Thyroid gland (tissue), 4 donors: Measurements from ENCODE around the gene FALEC. TPM values are rescaled to one million over a fixed set of nuclear protein-coding genes. Genes with fewer than 3 reads are reported as not detected.
"Not testable (repeated sequence)": the region's sequence is repeated elsewhere in the genome, so short reads cannot be mapped to it uniquely, and the experiment has no call there.

Source experiments
- DNase-seq, 2 donors: peaks; one replicate each; pipeline ENCODE4 v3.0.0-alpha.2; 2019
- H3K27ac ChIP-seq, 3 donors: fragments of 200-600 bp; sonication (generic); 1 replicate in 2 of 3; 2 replicates in 1 of 3; pipeline ENCODE4 v1.5.1; 2016 to 2019; ENCODE audit warnings: mild to moderate bottlenecking in 1 of 3, moderate library complexity in 1 of 3
- H3K27me3 ChIP-seq: fragments of 200-600 bp; sonication (generic); one replicate; pipeline ENCODE4 v1.5.1; 2019
- H3K36me3 ChIP-seq, 2 donors: fragments of 200-600 bp; sonication (generic); one replicate each; pipeline ENCODE4 v1.5.1; 2016 to 2019
- H3K4me1 ChIP-seq, 2 donors: fragments of 200-600 bp; sonication (generic); one replicate each; pipeline ENCODE4 v1.5.1; 2017 to 2019
- H3K4me3 ChIP-seq, 3 donors: fragments of 200-600 bp; sonication (generic); replicated peaks in 1 of 3; 1 replicate in 2 of 3; 2 replicates in 1 of 3; pipeline ENCODE4 v1.5.1; 2016; ENCODE audit warnings: mild to moderate bottlenecking in 1 of 3
- H3K9me3 ChIP-seq: fragments of 200-600 bp; sonication (generic); one replicate; pipeline ENCODE4 v1.5.1; 2017
- POLR2A ChIP-seq, 2 donors: fragments of 450-650 bp; IDR thresholded peaks; one replicate each; pipeline ENCODE4 v1.6.1; 2017; ENCODE audit warnings: antibody characterized with exemption in 2 of 2, mild to moderate bottlenecking in 2 of 2, moderate library complexity in 1 of 2
- WGBS, 2 donors: methylation state at CpG; one replicate each; pipeline ENCODE4 v1.1.5; 2017; 5-methylcytosine and 5-hydroxymethylcytosine counted together
- intact Hi-C: fragments of 100-400 bp; cut with DNase I; formaldehyde crosslinking; loops from one replicate; pipeline ENCODE4 v1.15.1; 2023
- total RNA-seq, 4 donors: library from RNA; depleted of rRNA; stranded (reverse); fragments of >200 nt; gene quantifications; one replicate each; pipeline ENCODE4 v1.2.3, GENCODE V29; 2016
- TF ChIP-seq, protein P1 (sequence below), 6 experiments: fragments of 200-600 bp in 3 of 6; fragments of 450-650 bp in 3 of 6; sonication (generic) in 3 of 6; IDR thresholded peaks; one replicate each; pipeline ENCODE4 v1.5.1; 2016 to 2019; ENCODE audit warnings: antibody characterized with exemption in 6 of 6, mild to moderate bottlenecking in 2 of 6, inconsistent platforms in 1 of 6, moderate library complexity in 1 of 6

Gene FALEC
- total RNA-seq, 4 donors from 2014 or later = not detected

DNA sequence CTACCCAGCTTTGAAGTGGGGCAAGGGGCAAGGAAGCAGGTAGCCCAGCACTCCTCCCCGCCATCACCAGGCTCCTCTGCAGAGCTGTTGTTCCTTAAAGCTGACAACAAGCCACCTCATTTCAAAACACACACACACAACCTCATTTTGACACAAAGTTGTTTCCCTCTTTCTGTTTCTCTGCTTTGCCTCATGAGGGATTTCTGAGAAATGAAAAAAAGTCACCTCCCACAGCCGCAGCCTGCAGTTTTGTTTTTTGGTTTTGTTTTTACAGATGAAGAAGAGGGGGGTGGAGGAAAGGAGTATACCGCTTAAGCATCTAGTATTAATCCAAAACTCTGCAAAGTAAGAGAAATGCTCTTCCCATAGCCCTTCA is 51.8 kb downstream of the FALEC start:
- 10 to 15% methylated on average over 3 of the region's 3 CpGs for WGBS, 2 donors
- Histone ChIP-seq H3K9me3 (no peaks in the 10 kb centered on the region), H3K27ac (peak overlapping the region; percentile 99 to 100 (median 99)), H3K36me3 (peaks cover 0 to 4% of the 10 kb centered on the region in 2 donors), H3K4me3 (peak overlapping the region in 1 of 3 donors; percentile 28), H3K27me3 (no peaks in the 10 kb centered on the region), H3K4me1 (peaks cover 90 to 96% of the 10 kb centered on the region in 2 donors)
- TF ChIP-seq POLR2A (IDR thresholded peaks at IDR 0.05) = peak in 1 of 2 donors; percentile 68
- TF ChIP-seq, protein P1, sequence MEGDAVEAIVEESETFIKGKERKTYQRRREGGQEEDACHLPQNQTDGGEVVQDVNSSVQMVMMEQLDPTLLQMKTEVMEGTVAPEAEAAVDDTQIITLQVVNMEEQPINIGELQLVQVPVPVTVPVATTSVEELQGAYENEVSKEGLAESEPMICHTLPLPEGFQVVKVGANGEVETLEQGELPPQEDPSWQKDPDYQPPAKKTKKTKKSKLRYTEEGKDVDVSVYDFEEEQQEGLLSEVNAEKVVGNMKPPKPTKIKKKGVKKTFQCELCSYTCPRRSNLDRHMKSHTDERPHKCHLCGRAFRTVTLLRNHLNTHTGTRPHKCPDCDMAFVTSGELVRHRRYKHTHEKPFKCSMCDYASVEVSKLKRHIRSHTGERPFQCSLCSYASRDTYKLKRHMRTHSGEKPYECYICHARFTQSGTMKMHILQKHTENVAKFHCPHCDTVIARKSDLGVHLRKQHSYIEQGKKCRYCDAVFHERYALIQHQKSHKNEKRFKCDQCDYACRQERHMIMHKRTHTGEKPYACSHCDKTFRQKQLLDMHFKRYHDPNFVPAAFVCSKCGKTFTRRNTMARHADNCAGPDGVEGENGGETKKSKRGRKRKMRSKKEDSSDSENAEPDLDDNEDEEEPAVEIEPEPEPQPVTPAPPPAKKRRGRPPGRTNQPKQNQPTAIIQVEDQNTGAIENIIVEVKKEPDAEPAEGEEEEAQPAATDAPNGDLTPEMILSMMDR (IDR thresholded peaks at IDR 0.05) = no peak
- intact Hi-C loops = no loop called here
- DNase-seq = peak in 1 of 2 donors; percentile 44

DNA sequence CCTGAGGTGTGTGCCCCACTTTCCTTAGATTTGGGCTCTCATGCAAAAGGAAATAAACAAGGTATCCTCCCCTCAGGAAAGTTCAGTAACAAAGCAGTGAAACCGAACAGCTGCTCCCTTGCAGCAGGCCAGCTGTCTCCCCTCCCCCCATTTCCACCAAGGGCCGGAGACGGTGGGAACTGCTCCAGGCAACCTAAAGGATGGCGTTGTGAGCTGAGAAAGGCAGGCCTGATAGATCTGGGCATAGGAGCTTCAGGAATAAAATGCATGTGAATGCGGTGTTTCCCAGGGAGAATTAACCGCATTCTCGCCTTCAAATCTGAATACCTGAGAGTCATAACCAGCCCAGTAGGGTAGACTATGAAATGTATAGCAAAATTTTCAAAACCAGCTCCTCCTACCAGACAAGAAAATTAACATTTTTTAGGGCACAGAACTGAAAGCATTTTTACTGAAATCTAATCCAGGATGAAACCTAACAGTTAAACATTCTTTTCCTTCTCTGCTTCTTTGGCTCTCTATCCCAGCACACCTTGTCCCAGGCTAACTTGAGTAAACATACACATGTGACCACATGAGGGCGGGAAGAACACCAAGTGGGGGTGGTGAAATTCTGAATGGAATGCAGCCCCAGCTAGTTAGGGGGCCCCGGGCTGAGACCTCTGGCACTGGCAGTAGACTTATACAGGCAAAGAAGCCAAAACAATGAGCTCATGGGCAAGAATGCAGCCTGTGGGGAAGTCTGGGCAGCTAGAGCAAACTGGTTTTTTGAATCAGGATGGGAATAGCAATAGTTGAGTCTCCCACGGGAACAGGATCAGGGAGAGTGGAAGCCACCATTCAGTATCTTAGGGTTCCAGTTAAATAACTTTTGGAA is 52.4 kb downstream of the FALEC start:
- WGBS, 2 donors = 4 to 6% methylated on average over 10 of the region's 10 CpGs
- DNase-seq = peak; percentile 97 to 98
- intact Hi-C loops = no loop called here
- Histone ChIP-seq H3K36me3 (peaks cover 5 to 10% of the 10 kb centered on the region in 2 donors), H3K4me1 (peaks cover 90 to 96% of the 10 kb centered on the region in 2 donors), H3K4me3 (peak overlapping the region in 1 of 3 donors; percentile 28), H3K9me3 (no peaks in the 10 kb centered on the region), H3K27me3 (no peaks in the 10 kb centered on the region), H3K27ac (peak overlapping the region; percentile 99 to 100 (median 99))
- TF ChIP-seq, protein P1 (IDR thresholded peaks at IDR 0.05) = no peak
- TF ChIP-seq POLR2A (IDR thresholded peaks at IDR 0.05) = peak in 1 of 2 donors; percentile 82

DNA sequence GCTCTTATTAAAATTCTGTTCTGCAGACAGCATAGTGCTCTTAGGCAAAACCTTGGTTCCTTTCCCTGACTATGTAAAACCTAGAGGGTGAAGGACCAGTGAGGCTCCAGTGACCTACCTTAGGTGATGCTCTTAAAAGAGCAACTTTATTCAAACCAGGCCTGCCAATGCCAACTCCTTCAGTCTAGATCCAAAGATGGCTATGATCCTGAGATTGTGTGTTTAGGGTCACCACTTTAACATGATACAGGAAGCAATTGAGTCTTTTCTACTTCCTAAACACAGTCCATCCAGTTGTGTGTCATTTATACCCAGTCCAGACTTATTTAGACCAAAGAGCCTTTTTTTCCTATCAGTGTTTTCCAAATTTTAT is 53.0 kb downstream of the FALEC start:
- Histone ChIP-seq H3K36me3 (peaks cover 11 to 17% of the 10 kb centered on the region in 2 donors), H3K9me3 (no peaks in the 10 kb centered on the region), H3K4me1 (peaks cover 90 to 96% of the 10 kb centered on the region in 2 donors), H3K4me3 (peak overlapping the region in 1 of 3 donors; percentile 28), H3K27me3 (no peaks in the 10 kb centered on the region), H3K27ac (peak overlapping the region; percentile 99 to 100 (median 99))
- TF ChIP-seq, protein P1 (IDR thresholded peaks at IDR 0.05) = no peak
- no peak for TF ChIP-seq POLR2A (IDR thresholded peaks at IDR 0.05)
- peak in 1 of 2 donors; percentile 35 for DNase-seq
- intact Hi-C loops = no loop called here

DNA sequence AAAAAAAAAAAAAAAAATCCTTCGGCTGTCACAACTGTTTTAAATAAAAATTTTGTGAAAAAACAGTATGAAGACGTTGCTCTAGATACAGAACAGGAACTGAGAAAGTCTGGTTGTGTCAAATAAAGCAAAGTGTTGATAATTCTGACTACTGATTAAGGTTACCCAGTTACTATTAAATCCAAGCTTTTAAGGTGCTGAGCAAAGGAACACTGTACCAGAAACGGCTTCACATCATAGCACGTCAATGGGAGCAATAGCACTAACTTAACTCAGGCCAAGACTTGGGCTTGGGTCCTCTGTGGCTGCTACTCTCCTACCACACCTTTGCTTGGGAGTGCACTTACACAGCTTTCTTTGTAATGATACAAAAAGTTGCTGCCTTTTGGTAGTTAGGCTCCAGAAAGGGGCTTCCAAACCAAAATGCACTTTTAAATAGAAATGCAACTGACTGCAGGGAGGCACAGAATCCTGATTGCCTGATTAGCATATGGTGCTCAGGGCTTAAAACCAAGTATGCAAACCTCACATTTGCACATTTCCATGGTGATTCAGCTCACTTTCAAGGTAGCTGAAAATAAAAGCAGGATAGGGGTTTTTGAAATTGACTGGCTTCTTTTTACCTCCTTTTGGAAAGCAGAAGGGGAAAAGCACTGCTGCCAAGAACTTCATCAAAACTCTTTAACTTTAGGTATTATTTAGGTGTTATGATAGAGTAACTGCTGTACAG is 57.5 kb downstream of the FALEC start:
- peak overlapping the region in 1 of 3 donors; percentile 18 for H3K4me3 ChIP-seq
- TF ChIP-seq, protein P1 (IDR thresholded peaks at IDR 0.05) = no peak
- no peak for TF ChIP-seq POLR2A (IDR thresholded peaks at IDR 0.05)
- H3K9me3 ChIP-seq = no peaks in the 10 kb centered on the region
- H3K27ac ChIP-seq = peak overlapping the region; percentile 99 to 100 (median 99)
- peaks cover 42 to 55% of the 10 kb centered on the region in 2 donors for H3K36me3 ChIP-seq
- peaks cover 71 to 73% of the 10 kb centered on the region in 2 donors for H3K4me1 ChIP-seq
- DNase-seq = peak in 1 of 2 donors; percentile 2
- intact Hi-C loops = no loop called here
- no peaks in the 10 kb centered on the region for H3K27me3 ChIP-seq
- 71% methylated on average over 4 of the region's 4 CpGs for WGBS, 2 donors

DNA sequence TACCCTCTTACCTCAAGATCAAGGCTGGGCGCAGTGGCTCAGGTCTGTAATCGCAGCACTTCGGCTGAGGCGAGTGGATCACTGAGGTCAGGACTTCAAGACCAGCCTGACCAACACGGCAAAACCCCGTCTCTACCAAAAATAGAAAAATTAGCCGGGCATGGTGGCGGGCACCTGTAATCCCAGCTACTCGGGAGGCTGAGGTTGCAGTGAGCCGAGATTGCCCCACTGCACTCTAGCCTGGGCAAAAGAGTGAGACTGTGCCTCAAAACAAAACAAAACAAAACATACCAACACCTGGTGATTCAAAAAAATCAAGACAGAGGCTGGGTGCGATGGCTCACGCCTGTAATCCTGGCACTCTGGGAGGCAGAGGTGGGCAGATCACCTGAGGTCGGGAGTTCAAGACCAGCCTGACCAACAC is 58.1 kb downstream of the FALEC start:
- H3K27me3 ChIP-seq, H3K9me3 ChIP-seq, intact Hi-C loops: not testable (repeated sequence)
- Histone ChIP-seq H3K4me1 (peaks cover 68 to 69% of the 10 kb centered on the region in 2 donors), H3K4me3 (peak overlapping the region in 1 of 3 donors; percentile 18), H3K27ac (peak overlapping the region; percentile 99 to 100 (median 99)), H3K36me3 (peaks cover 42 to 61% of the 10 kb centered on the region in 2 donors)
- WGBS, 2 donors = 77 to 80% methylated on average over 13 of the region's 13 CpGs
- peak in 1 of 2 donors; percentile 3 for DNase-seq
